NCI-H82 (cell line): ENCODE measurements around the gene ICA1L.

Experiments
- DNase-seq: peaks from one replicate; lab custom pipeline; 2025; lab: John Stamatoyannopoulos, UW

Gene ICA1L

DNA sequence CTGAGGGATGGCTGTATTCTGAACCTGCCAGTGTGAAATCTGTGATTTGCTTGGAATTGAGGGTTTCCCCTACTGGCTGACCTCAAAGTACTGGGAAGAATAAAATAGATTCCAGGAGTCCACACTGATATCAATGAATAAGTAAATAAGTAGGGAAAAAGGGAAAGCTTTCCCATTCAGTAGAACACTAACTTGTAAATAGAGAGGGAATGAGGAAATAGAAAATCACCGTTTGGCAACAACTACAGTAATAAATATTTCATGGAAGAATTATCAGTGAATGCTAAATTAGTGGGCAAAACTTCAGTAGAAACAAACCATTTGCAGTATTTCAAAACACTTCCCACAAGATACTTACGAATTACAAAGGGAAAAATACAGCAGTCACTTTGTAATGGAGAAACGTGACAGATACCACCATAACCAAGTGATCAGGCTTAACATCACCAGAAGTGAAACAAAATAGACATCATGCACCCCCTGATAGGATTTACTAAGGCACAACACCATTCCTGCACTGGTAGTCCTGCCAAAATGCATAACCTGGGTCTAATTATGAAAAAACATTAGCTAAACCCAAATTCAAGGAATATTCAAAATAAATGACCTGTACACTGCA is 88.5 kb downstream of the ICA1L start:
- DNase-seq, result no peak

DNA sequence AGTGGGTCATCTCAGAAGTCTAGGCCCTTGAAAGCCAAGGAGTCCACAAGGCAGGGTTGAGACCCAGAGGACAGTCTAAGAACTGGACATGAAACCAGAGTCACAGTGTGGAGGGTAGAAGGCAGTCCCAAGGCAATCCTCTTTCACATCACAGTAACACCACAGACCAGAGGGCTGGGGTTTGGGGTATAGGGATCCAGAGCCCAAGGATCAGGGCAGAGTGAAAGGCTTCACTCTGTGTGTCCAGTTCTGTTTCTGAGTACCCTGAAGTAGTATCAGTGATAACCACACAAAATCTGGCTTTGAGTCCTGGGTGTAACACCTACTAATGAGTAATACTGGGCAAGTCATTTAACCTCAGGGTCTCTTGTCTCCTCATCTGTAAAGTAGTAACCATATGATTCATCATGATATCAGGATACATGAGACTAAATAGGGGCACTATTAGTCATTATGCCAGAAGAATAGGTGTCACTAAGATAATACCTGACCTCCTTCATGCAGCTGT is 91.0 kb downstream of the ICA1L start:
- DNase-seq, result no peak

DNA sequence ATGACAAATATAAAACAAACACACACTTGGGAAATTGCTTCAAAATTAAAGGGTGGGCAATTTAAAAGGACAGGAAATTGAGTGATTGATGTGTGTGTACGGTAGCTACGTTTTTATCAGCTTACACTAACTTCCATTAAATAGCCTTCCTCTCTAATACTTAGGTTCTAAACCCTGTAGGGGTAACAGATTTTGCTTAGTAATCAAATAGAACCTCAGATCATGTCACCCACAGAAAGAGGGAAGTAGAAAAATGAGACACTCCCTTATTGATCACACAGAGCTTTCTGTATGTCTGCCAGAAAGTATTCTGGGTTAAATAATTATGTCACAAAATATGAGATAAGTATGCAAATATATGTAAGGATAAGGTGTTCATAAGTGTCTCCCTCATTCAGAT is 93.3 kb downstream of the ICA1L start:
- no peak for DNase-seq

DNA sequence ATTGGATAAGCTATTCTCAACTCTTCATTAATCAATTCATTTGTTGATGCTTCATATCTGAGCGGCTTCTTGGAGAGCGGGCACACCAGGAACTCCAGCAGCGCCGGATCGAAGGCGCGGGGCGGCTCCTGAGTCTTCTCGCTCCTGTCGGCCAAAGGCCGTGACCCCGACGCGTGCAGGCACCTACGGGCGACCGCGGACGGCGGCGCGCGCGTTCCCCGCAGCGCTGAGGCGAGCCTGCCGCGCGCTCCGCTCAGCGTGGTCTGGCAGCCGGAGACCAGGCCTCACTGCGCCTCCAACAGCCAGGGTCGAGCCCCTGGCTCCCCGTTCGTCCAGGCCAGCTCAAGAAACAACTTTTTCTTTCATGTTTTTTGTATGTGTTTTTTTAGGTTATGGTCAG is 97.5 kb downstream of the ICA1L start:
- DNase-seq, result no peak

DNA sequence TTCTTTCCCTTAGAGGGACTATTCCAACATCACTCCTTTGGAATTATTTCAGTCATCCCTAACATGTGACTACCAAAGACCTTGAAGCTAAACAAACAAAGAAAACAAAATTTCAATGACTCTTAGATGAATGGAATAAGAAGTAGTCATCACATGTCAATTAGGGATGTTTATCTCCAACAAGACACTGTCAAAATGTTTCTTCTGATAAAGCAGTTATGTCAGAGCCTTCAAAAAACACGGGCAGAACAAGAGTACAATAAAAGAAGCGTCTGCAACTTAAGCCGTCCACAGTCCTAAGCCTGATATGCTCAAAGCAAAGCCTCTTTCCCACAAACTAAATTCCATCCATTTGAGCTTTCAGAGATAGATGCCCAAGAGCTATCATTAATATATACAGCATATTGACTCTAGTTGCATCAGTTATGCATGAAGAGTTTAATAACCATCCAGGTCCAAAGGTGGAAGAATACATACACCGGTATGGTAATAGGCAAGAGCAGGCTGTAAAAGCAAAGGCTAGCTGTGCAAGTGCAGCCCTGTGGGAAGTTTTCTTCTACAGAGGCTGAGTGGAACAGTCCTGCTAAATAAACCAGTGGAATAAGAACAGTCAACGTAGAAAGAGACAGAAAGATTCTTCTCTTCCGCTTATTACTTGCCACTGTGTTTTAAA is 98.1 kb downstream of the ICA1L start:
- DNase-seq, result no peak

DNA sequence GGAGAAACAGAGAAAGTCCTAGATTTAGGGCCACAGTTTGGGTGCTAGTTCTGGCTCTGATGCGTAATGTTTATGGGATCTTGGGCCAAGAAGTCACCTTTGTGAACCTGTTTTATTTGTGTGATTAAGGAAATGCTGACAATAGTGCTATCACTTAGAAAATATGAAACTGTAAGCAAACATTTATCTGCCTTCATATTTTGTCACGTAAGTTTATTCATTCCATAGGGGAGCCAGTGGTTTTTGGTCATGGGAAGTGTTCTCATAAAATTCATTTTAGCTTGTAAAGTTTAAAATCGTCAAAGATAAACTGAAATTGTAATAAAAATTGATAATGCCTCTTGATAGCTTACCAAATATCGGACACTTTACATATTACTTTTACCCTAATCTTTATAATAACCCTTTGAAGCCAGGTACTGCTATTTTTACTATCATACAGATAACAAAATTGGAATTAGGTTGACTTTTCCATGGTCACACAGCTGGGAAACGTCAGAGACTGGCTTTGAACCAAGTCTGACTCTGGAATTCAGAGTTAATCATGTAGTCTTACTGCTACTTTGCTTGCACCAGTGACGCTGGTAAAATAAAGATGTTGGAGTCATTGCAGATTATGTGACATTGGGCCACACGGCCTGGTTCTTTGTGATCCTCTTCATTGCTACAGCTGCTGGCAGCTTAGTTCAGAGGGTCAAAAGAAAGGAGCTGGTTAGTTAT is 99.7 kb downstream of the ICA1L start:
- no peak for DNase-seq

DNA sequence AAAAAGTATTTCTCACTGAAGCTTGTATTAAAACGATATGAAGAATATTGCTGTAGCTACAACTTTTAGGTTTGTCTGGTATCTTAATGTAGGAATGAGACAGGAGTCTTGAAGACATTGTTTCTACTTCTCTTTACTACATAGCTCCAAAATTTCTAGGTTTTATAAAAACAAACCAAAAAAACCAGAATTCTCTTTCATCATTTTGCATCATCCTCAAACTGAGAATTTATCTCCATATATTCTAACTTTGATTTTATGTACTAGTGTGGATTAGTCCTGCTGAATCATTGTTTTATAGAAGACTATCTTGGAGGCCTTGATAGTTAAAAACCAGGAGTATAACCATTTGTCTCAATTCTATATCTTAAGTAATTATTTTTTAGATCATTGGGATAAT is 100.2 kb downstream of the ICA1L start:
- DNase-seq, result no peak

DNA sequence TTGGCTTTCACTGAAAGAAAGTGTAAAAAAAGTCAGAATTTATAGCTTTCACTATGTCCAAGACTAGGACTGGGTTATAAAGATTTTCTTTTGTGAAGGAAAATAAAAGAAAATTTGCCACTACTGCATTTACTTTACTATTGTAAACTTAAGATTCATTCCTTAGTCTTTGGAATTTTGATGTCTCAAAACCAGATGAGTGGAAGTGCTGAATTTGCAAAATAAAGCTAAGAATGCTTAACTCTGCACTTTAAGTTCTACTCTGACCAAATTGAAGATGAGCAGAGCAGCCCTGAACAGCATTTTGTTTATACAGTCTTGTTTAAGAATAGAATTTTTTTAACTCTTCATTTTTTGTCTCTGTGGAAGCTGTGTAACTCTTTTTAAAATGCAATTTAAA is 102.4 kb downstream of the ICA1L start:
- no peak for DNase-seq

DNA sequence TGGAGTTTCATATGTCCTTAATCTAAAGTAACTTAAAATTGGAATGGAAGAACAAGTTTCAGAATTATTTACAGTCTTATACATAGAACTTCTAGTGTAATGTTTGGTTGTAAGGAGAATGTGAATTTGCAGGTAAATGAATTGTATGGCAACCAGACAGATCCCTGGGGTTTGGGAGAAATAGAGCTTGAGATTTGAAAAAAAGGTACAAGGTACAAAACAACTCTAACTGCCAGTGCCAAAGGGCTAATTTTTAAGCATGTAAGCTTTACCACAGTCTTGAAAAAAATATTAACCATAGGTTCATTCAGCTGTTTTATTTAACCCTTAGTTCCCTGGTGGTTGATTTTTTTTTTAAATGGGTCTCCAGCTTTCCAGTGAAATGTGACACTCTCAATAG is 103.3 kb downstream of the ICA1L start:
- no peak for DNase-seq

DNA sequence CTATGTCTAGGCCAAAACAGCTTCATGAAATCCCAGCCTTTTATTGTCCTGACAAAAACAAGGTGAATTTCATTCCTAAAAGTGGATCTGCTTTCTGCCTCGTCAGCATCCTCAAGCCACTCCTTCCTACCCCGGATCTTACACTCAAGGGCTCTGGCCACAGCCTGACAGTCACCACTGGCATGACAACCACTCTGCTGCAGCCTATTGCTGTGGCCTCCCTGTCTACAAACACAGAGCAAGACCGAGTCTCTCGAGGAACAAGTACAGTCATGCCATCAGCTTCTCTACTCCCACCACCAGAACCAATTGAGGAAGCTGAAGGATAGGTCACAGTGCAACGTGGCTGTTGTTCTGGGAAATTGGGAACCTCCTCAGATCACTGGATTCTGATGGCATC is 106.1 kb downstream of the ICA1L start:
- DNase-seq, result no peak

DNA sequence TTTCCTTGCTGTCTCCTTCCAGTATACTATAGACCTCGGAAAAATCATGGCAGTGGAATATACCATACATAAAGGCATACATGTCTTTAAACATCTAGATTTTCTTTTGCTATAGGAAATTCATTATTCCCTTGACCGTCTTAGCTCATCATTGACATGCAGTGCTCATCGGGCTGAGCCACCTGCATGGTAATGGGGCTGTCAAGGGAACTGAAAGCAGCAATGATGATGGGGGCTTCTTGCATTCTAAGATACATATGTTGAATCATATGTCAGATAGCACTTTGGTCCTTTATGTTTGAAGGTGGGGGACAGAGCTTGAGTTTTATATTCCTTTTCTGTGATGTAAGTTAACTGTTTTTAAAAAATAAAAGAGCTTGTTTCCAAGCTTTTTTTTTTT is 106.6 kb downstream of the ICA1L start:
- DNase-seq, result no peak

DNA sequence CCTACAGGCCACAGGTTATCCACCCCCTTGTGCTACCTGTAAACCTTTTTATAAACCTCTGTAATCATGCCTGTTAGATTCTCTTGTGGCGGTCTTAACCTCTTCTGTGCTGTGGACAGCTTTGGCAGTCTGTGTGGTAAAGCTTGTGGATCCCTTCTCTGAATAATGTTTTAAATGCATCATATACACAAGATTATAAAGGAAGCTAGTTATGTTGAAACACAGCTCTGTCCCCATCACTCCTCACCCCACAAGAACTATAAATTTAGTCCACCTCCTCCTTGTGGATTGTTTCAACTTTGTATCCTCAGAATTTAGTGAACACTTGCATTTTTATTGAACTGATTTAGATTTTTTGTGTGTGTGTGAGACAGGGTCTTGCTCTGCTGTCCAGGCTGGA is 107.7 kb downstream of the ICA1L start:
- DNase-seq, result no peak

DNA sequence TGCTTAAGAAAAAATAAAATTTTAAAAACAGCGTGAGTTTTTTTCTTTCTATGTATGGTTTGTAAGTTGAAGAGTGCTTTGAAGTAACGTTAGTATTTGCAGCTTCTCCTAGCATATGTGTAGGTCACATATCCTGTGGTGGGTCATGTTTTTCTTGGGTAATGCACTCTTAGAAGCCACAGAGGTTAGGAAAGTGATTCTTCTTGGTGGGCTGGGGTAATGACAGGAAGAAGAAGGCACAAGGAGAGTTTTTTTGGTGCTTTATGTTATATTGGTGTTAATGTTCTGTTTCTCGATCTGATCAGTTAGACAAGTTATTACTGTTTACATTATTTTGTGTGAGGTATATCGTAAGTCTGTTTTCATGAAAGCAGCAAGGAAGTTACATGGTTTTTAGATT is 109.0 kb downstream of the ICA1L start:
- DNase-seq, result no peak

DNA sequence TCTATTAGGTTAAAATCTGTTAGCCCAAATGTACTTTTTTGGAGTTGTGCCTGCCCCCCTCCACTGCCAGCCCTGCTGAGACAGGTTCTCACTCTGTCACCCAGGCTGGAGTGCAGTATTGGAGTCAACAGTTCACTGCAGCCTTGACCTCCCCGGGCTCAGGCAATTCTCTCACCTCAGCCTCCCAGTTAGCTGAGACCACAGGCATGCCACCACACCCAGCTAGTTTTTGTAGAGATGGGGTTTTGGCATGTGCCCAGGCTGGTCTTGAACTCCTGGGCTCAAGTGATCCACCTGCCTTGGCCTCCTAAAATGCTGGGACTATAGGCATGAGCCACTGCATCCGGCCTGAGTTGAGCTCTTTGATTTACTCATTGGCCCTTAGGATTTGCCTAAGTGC is 110.7 kb downstream of the ICA1L start:
- no peak for DNase-seq

DNA sequence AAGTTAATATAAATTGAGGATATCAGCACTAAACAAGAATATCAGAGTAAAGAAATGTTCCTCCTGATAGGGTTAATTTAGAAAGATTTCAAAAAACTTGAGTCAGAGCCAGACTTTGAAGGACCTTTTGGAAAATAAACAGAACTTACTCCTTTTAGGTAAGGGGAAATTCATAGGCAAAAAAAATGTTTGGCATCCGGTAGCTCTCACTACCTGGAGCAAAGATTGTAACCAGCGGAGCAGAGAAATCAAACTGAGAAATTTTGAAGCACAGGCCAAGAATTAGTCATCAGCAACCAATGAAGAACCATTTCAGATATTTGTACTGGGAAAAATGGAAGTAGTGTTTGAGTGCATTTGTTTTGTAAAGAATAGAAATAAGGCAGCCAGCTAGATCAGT is 113.0 kb downstream of the ICA1L start:
- no peak for DNase-seq

DNA sequence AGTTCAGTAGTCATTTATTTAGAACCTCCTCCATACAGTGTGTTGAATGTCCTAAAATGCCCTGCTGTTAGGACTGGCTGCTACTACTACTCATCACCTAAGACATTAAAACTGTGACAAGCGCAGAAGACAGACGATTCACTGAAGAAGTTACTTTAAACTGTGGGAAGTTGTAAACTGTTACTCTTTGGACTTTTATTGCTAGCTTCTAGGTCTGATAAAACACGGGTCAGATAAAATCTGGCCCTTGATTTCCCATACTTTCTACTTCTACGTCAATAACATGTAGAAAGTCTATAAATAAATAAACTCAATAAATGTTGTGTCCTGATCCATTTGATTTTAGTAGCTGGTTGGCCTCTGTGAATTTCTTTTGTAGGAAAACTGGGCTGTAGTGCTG is 113.4 kb downstream of the ICA1L start:
- no peak for DNase-seq

DNA sequence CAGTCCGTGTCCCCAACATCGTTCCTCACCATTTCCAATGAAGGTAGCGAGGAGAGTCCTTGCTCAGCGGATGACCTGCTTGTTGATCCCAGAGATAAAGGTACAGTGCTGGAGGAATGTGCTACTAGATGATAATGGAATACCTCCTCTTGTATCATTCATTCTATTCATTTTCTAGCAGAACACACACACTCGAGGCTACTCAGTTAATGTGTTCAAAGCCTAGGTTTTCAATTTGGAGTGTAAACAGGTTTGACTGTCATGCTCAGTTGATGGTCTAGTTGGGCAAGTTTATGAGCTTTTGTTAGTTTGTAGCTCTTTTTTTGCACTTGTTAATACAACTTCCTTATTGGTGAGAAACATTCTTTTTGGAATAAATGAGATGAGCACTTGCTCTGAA is 114.2 kb downstream of the ICA1L start:
- no peak for DNase-seq

DNA sequence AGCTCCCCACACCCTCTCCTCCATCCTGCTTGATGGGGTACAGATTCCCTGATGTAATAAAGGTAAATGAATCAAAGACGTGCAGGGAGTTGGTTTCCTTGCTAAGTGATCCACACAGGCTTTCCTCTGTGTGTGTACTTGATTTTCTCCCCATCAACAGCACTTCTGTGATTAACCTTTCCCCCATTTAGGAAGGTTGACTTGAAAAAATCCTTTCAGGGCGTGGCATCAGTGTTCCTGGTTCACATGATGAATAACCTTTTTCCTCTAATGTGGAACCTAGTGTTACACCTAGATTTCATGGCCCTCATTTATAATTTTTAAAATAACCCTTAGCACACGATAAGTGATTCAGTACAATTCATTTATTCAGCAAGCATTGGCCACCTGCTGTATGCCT is 115.0 kb downstream of the ICA1L start:
- no peak for DNase-seq

DNA sequence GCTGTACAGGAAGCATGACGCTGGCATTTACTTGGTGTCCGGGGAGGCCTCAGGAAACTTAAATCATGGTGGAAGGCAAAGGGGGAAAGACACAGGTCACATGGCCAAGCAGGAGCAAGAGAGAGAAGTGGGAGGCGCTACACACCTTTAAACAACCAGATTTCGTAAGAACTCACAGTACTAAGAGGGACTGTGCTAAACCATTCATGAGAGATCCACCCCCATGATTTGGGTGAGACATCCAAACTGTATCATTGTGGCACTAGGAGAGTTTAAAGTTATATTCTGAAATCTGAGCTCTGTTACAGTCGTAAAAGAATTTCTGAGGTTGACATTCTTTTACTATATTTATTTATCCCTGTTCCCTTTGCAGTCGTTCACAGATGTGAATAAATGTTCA is 116.6 kb downstream of the ICA1L start:
- no peak for DNase-seq

DNA sequence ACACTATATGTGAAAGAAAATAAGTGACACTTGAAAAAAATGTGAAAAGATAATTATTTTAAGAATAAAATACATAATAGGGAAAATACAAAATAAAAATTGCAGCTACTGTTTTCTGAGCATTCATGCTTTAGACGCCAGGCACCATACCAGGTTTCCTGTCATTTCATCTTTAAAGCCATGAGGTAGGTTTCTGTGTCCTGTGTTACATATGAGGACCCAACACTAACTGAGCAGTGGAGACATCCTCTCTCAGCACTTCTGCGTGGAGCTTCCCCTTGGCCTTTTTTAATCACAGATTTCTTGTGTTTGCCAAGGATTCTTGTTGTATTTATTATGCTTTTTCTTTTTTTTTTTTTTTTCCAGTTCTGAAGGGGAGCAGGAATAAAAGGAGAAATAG is 119.5 kb downstream of the ICA1L start:
- no peak for DNase-seq

DNA sequence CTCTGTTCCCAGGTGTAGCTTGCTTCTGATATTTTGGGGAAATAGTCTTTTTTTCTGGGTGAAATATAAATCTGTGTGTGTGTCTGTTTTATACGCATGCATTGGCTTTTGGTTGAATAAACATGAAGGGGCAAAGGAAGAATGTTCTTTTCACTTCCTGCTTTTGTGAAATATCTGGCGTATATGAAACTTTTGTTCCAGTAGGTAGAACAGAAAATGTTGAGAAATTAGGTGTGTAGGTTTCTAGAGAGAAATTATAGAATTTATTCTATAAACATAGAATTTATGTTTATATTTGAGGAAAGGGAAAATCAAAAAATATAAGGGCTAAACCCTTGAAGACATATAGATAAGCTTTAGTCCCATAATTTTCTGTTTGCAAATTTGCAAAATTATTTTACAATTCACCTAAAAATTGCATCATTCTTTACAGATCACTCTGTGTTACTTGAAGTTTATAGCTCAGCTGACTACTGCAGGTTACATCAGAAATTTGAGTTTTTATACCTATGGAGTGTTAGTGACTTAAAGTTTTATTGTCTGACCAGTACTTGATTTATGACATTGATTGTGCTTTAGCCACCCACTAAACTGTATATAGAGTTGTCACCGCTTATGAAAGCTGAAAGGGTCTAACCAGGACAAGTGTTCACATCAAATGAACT is 120.7 kb downstream of the ICA1L start:
- no peak for DNase-seq

DNA sequence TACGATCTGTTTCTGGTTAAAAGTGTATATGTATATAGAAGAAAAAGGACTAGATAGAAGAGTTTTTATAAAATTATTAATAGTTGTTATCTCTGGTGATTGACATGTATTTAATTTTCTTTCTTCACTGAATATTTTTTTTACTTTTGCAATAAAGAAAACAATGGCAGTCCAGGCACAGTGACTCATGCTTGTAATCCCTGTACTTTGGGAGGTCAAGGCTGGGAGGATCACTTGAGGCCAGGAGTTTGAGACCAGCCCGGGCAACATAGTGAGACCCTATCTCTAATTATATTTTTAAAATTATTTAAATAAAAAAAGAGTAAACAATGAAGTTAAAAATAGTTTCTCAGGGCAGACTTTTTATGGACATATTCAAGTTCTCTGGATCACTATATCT is 122.1 kb downstream of the ICA1L start:
- DNase-seq, result no peak

DNA sequence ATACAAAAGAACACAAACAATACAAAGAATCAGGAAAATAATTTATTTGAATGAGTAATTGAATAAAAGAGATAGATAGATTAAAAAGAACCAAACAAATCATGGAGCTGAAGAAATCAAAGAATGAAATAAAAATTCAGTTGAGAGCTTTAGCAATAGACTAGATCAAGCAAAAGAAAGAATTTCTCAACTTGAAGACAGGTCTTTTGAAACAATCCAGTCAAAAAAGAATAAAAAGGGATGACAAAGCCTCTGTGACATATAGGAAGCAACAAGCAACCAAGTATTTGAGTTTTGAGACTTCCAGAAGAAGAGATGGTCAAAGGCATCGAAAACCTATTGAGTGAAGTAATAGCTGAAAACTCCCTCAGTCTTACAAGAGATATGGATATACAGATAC is 128.0 kb downstream of the ICA1L start:
- DNase-seq, result no peak
